GM23338 (cell line): ENCODE results near the gene LCNL1. TPM values are rescaled to one million over a fixed set of nuclear protein-coding genes. Genes with fewer than 3 reads are reported as not detected.

Experiments used
- ATAC-seq: fragments of 200-7000 bp; cut with Tn5 transposase; 3 replicates; pipeline ENCODE4 v1.9.1; 2020
- DNase-seq: peaks from one replicate; pipeline ENCODE4 v3.0.0-alpha.2; 2015; ENCODE audit warnings: low spot score
- H2AFZ ChIP-seq: fragments of 200-600 bp; sonication (generic); 2 replicates; pipeline ENCODE4 v1.8.0; 2016; ENCODE audit warnings: antibody characterized with exemption, mild to moderate bottlenecking, moderate library complexity
- H3F3A ChIP-seq: fragments of 200-600 bp; sonication (generic); replicated peaks from 2 replicates; pipeline ENCODE4 v1.8.0; 2017; ENCODE audit warnings: antibody characterized with exemption, mixed run types, low read depth
- H3K27ac ChIP-seq: fragments of 200-600 bp; sonication (generic); 2 replicates; pipeline ENCODE4 v1.6.1; 2016; ENCODE audit warnings: low read depth
- H3K27me3 ChIP-seq: fragments of 200-600 bp; sonication (generic); 2 replicates; pipeline ENCODE4 v1.8.0; 2016; ENCODE audit warnings: mild to moderate bottlenecking, mixed run types, moderate library complexity; ENCODE audit not compliant: insufficient read depth
- H3K36me3 ChIP-seq: fragments of 200-600 bp; sonication (generic); 2 replicates; pipeline ENCODE4 v1.8.0; 2016; ENCODE audit warnings: mild to moderate bottlenecking; ENCODE audit not compliant: insufficient read depth
- H3K4me1 ChIP-seq: fragments of 200-600 bp; sonication (generic); 2 replicates; pipeline ENCODE4 v1.8.0; 2016; ENCODE audit warnings: mild to moderate bottlenecking, moderate library complexity; ENCODE audit not compliant: insufficient read depth
- H3K4me2 ChIP-seq: fragments of 200-600 bp; sonication (generic); 2 replicates; pipeline ENCODE4 v1.7.1; 2017; ENCODE audit warnings: mixed run types
- H3K4me3 ChIP-seq: fragments of 200-600 bp; sonication (generic); 2 replicates; pipeline ENCODE4 v1.6.1; 2016; ENCODE audit warnings: mixed run types
- H3K79me2 ChIP-seq: fragments of 200-600 bp; sonication (generic); replicated peaks from 2 replicates; pipeline ENCODE4 v1.8.0; 2017; ENCODE audit warnings: mild to moderate bottlenecking; ENCODE audit not compliant: insufficient read depth
- H3K9me2 ChIP-seq: fragments of 200-600 bp; sonication (generic); 2 replicates; pipeline ENCODE4 v1.8.0; 2017; ENCODE audit not compliant: insufficient read depth
- H4K20me1 ChIP-seq: fragments of 200-600 bp; sonication (generic); replicated peaks from 2 replicates; pipeline ENCODE4 v1.8.0; 2017; ENCODE audit warnings: mild to moderate bottlenecking; ENCODE audit not compliant: insufficient read depth
- H3K27ac Mint-ChIP-seq: 2 replicates; pipeline ENCODE4 v1.8.0; 2020; ENCODE audit warnings: inconsistent platforms, mild to moderate bottlenecking, moderate library complexity, mixed read lengths
- H3K27me3 Mint-ChIP-seq: 3 replicates; pipeline ENCODE4 v1.8.0; 2022; ENCODE audit warnings: low read depth, mild to moderate bottlenecking, moderate library complexity, mixed read lengths, inconsistent platforms; ENCODE audit not compliant: insufficient read depth, poor library complexity
- H3K36me3 Mint-ChIP-seq: 3 replicates; pipeline ENCODE4 v1.8.0; 2021; ENCODE audit warnings: low read depth, mild to moderate bottlenecking, inconsistent platforms, moderate library complexity, mixed read lengths
- H3K4me1 Mint-ChIP-seq: 3 replicates; pipeline ENCODE4 v1.8.0; 2020; ENCODE audit warnings: mild to moderate bottlenecking, inconsistent platforms, mixed read lengths
- H3K4me3 Mint-ChIP-seq: 3 replicates; pipeline ENCODE4 v1.8.0; 2021; ENCODE audit warnings: moderate library complexity, mild to moderate bottlenecking, inconsistent platforms, mixed read lengths
- H3K9me3 Mint-ChIP-seq: 3 replicates; pipeline ENCODE4 v1.8.0; 2020; ENCODE audit warnings: moderate library complexity, mild to moderate bottlenecking, inconsistent platforms, mixed read lengths
- CREB1 ChIP-seq: fragments of 250-450 bp; sonication (Bioruptor Pico); IDR thresholded peaks from 2 replicates; pipeline ENCODE4 v1.5.0; 2020; ENCODE audit warnings: low read depth, mild to moderate bottlenecking, moderate library complexity
- CTCF ChIP-seq, 2 experiments: fragments of 200-600 bp in 1 of 2; sonication (generic) in 1 of 2; conservative IDR thresholded peaks; 2 replicates each; pipeline versions ENCODE4 v1.5.1 to v1.6.1; 2016 to 2017; ENCODE audit warnings: antibody characterized with exemption in 2 of 2, low read depth in 2 of 2, mild to moderate bottlenecking in 2 of 2, moderate library complexity in 1 of 2
- ETS1 ChIP-seq: IDR thresholded peaks from 2 replicates; pipeline ENCODE4 v1.6.1; 2016; ENCODE audit warnings: antibody characterized with exemption
- EZH2 ChIP-seq: fragments of 200-600 bp; sonication (generic); IDR thresholded peaks from one replicate; pipeline ENCODE4 v1.8.0; 2017; ENCODE audit warnings: antibody characterized with exemption, mild to moderate bottlenecking, low read depth; ENCODE audit not compliant: unreplicated experiment
- EZH2phosphoT487 ChIP-seq: fragments of 200-600 bp; sonication (generic); IDR thresholded peaks from one replicate; pipeline ENCODE4 v1.8.1; 2018; ENCODE audit warnings: antibody characterized with exemption; ENCODE audit not compliant: unreplicated experiment
- JUNB ChIP-seq: IDR thresholded peaks from one replicate; pipeline ENCODE4 v1.6.1; 2016; ENCODE audit warnings: antibody characterized with exemption; ENCODE audit not compliant: unreplicated experiment
- NANOG ChIP-seq: IDR thresholded peaks from 2 replicates; pipeline ENCODE4 v1.6.1; 2016; ENCODE audit warnings: antibody characterized with exemption, borderline replicate concordance
- POLR2AphosphoS5 ChIP-seq: IDR thresholded peaks from 2 replicates; pipeline ENCODE4 v1.6.1; 2016; ENCODE audit warnings: antibody characterized with exemption, low read depth
- REST ChIP-seq: IDR thresholded peaks from one replicate; pipeline ENCODE4 v1.6.1; 2018; ENCODE audit warnings: antibody characterized with exemption; ENCODE audit not compliant: unreplicated experiment
- STAT1 ChIP-seq: IDR thresholded peaks from one replicate; pipeline ENCODE4 v1.6.1; 2016; ENCODE audit warnings: antibody characterized with exemption; ENCODE audit not compliant: unreplicated experiment
- ZNF114 ChIP-seq: fragments of 250-450 bp; sonication (Bioruptor Pico); IDR thresholded peaks from 2 replicates; pipeline ENCODE4 v1.5.0; 2020; ENCODE audit warnings: mild to moderate bottlenecking, moderate library complexity
- ZNF331 ChIP-seq: fragments of 250-450 bp; sonication (Bioruptor Pico); IDR thresholded peaks from 2 replicates; pipeline ENCODE4 v1.5.0; 2020; ENCODE audit warnings: low read depth, mild to moderate bottlenecking, moderate library complexity
- ZNF462 ChIP-seq: fragments of 250-450 bp; sonication (Bioruptor Pico); IDR thresholded peaks from 2 replicates; pipeline ENCODE4 v1.5.0; 2020; ENCODE audit warnings: mild to moderate bottlenecking, moderate library complexity
- polyA plus RNA-seq: library from polyadenylated mRNA; unstranded; fragments of >200 nt; fragmentation: Nextera tagmentation; extraction: Ambion mirVana; gene quantifications from 2 replicates; pipeline ENCODE4 v1.2.1, GENCODE V29; 2016
- total RNA-seq: library from RNA; depleted of rRNA; stranded (reverse); fragments of >200 nt; shearing (Covaris generic); gene quantifications from 2 replicates; pipeline ENCODE4 v1.2.3, GENCODE V29; 2014

The LCNL1 gene
- total and polyA plus RNA-seq, 2 experiments from 2014 or later = 0.11 TPM; not detected in 1

- H3K79me2 ChIP-seq = no peaks in the 10 kb centered on the region
- H3K27ac ChIP-seq = no peak within 1 kb of the TSS
- H3K27me3 ChIP-seq = no peaks in the 10 kb centered on the region
- DNase-seq (no peak), ATAC-seq (no peak)
- Mint-ChIP-seq H3K4me1 (peaks cover 6% of the 10 kb centered on the region; the same call in 2 of the 3 replicates), H3K4me3 (no peak within 1 kb of the TSS), H3K27me3 (peaks cover 4% of the 10 kb centered on the region), H3K36me3 (no peaks in the 10 kb centered on the region; the same call in 2 of the 3 replicates), H3K9me3 (peaks cover 3% of the 10 kb centered on the region; the same call in 2 of the 3 replicates), H3K27ac (no peak within 1 kb of the TSS)
- H4K20me1 ChIP-seq = no peaks in the 10 kb centered on the region
- no peak within 1 kb of the TSS for H3K4me2 ChIP-seq
- TF ChIP-seq CTCF (conservative IDR thresholded peaks at IDR 0.05; ENCODE audit: low read depth in 2 of 2) (no peak), EZH2phosphoT487 (no peak), ZNF462 (CRISPR knock-in tag) (no peak), ZNF331 (no peak), ETS1 (no peak), POLR2AphosphoS5 (no peak), CREB1 (no peak), EZH2 (no peak), ZNF114 (CRISPR knock-in tag) (no peak), JUNB (no peak), STAT1 (no peak), REST (no peak), NANOG (no peak)
- H3K36me3 ChIP-seq = no peaks in the 10 kb centered on the region
- peaks cover 9% of the 10 kb centered on the region for H3K4me1 ChIP-seq
- H2AFZ ChIP-seq = no peak within 1 kb of the TSS
- H3F3A ChIP-seq = no peaks in the 10 kb centered on the region; the same call in 1 of the 2 replicates
- 0 out of 2 replicates have a peak, but pooled peaks cover 6% of the 10 kb centered on the region for H3K9me2 ChIP-seq
- H3K4me3 ChIP-seq = no peak within 1 kb of the TSS
These were observed 31.1 kb upstream of the LCNL1 start, which contains the start of gene LCN12 for GRCh38 chr9:136951541-136952320. LCN12 (plus strand) TSS chr9:136952273; CDS start chr9:136952328, 55 bp downstream.
